IMR-90 (cell line): ENCODE data around the gene RAB34. TPM values are rescaled to one million over a fixed set of nuclear protein-coding genes. Genes with fewer than 3 reads are reported as not detected.

Experiments used
- ATAC-seq: fragments of 200-7000 bp; cut with Tn5 transposase; 2 replicates; pipeline ENCODE4 v1.9.1; 2020; ENCODE audit warnings: low read depth, mild to moderate bottlenecking, moderate library complexity
- BruUV-seq: library from RNA; stranded (reverse); fragments of 400-500 nt; replicated peaks from 2 replicates; lab custom pipeline; 2021; lab: Mats Ljungman, UMichigan
- CTCF ChIA-PET: fragments of 300-600 bp; formaldehyde crosslinking; extraction: SDS; loops from one replicate; lab custom pipeline; 2021; ENCODE audit warnings: antibody characterized with exemption; lab: Yijun Ruan, JAX
- POLR2A ChIA-PET: fragments of 300-600 bp; sonication (Branson Sonifier 250); formaldehyde crosslinking; loops from one replicate; lab custom pipeline; 2022; ENCODE audit warnings: antibody characterized with exemption; ENCODE audit not compliant: unreplicated experiment; lab: Charles Lee
- DNase-seq: peaks from one replicate; pipeline ENCODE4 v3.0.0; 2013
- H2AFZ ChIP-seq: replicated peaks from 2 replicates; pipeline ENCODE3; 2013; ENCODE audit warnings: low read length, mild to moderate bottlenecking; ENCODE audit not compliant: poor library complexity
- H2AK5ac ChIP-seq: 2 replicates; pipeline ENCODE4 v1.6.1; 2013; ENCODE audit warnings: low read depth, low read length, inconsistent platforms
- H2AK9ac ChIP-seq: replicated peaks from 2 replicates; pipeline ENCODE3; 2013; ENCODE audit warnings: mild to moderate bottlenecking, low read depth, low read length, moderate library complexity; ENCODE audit not compliant: poor library complexity
- H2BK120ac ChIP-seq: 2 replicates; pipeline ENCODE4 v1.6.1; 2013; ENCODE audit warnings: low read depth, low read length, inconsistent platforms
- H2BK15ac ChIP-seq: 3 replicates; pipeline ENCODE4 v1.6.1; 2013; ENCODE audit warnings: low read depth, low read length, inconsistent platforms
- H2BK20ac ChIP-seq: 2 replicates; pipeline ENCODE4 v1.6.1; 2013; ENCODE audit warnings: low read depth, mild to moderate bottlenecking, inconsistent platforms, low read length, moderate library complexity
- H2BK5ac ChIP-seq: 2 replicates; pipeline ENCODE4 v1.6.1; 2013; ENCODE audit warnings: mild to moderate bottlenecking, low read depth, low read length, inconsistent platforms; ENCODE audit not compliant: poor library complexity, severe bottlenecking
- H3K14ac ChIP-seq: replicated peaks from 2 replicates; pipeline ENCODE4 v1.6.1; 2013; ENCODE audit warnings: low read depth, low read length, inconsistent platforms
- H3K18ac ChIP-seq: 2 replicates; pipeline ENCODE4 v1.6.1; 2013; ENCODE audit warnings: low read depth, low read length, control low read depth
- H3K23ac ChIP-seq: 2 replicates; pipeline ENCODE4 v1.6.1; 2013; ENCODE audit warnings: low read depth, low read length, inconsistent platforms
- H3K27ac ChIP-seq: 2 replicates; pipeline ENCODE4 v1.5.1; 2013; ENCODE audit warnings: mild to moderate bottlenecking, control low read depth, low read length; ENCODE audit not compliant: insufficient read depth
- H3K27me3 ChIP-seq: 2 replicates; pipeline ENCODE4 v1.6.1; 2013; ENCODE audit warnings: low read length; ENCODE audit not compliant: control insufficient read depth, insufficient read depth
- H3K36me3 ChIP-seq: 2 replicates; pipeline ENCODE4 v1.6.1; 2013; ENCODE audit warnings: low read length, mixed read lengths; ENCODE audit not compliant: control insufficient read depth, insufficient read depth
- H3K4ac ChIP-seq: 2 replicates; pipeline ENCODE4 v1.6.1; 2013; ENCODE audit warnings: low read depth, low read length, inconsistent platforms
- H3K4me1 ChIP-seq: 2 replicates; pipeline ENCODE4 v1.6.1; 2013; ENCODE audit warnings: low read length, mixed read lengths; ENCODE audit not compliant: control insufficient read depth, insufficient read depth
- H3K4me2 ChIP-seq: 2 replicates; pipeline ENCODE4 v1.6.1; 2013; ENCODE audit warnings: low read depth, mild to moderate bottlenecking, control low read depth, low read length, moderate library complexity
- H3K4me3 ChIP-seq: 2 replicates; pipeline ENCODE4 v1.5.1; 2013; ENCODE audit warnings: low read depth, mild to moderate bottlenecking, control low read depth, low read length, moderate library complexity; ENCODE audit not compliant: insufficient read depth
- H3K56ac ChIP-seq: 2 replicates; pipeline ENCODE4 v1.6.1; 2013; ENCODE audit warnings: low read length, inconsistent platforms; ENCODE audit not compliant: insufficient read depth; ENCODE audit errors: extremely low read depth
- H3K79me1 ChIP-seq, 2 experiments: 2 replicates each; pipeline ENCODE4 v1.6.1; 2013; ENCODE audit warnings: low read length in 2 of 2, inconsistent platforms in 1 of 2, low read depth in 1 of 2
- H3K9ac ChIP-seq: 2 replicates; pipeline ENCODE4 v1.6.1; 2013; ENCODE audit warnings: low read depth, low read length, control low read depth
- H3K9me1 ChIP-seq: 2 replicates; pipeline ENCODE4 v1.6.1; 2013; ENCODE audit warnings: low read length, inconsistent platforms; ENCODE audit not compliant: insufficient read depth
- H3K9me3 ChIP-seq: 2 replicates; pipeline ENCODE4 v1.6.1; 2013; ENCODE audit warnings: low read length; ENCODE audit not compliant: control insufficient read depth, insufficient read depth
- H4K20me1 ChIP-seq: 2 replicates; pipeline ENCODE4 v1.6.1; 2013; ENCODE audit warnings: low read length, inconsistent platforms; ENCODE audit not compliant: insufficient read depth
- H4K5ac ChIP-seq: 2 replicates; pipeline ENCODE4 v1.6.1; 2013; ENCODE audit warnings: mild to moderate bottlenecking, low read depth, low read length, control low read depth
- H4K8ac ChIP-seq, 2 experiments: 2 replicates each; pipeline ENCODE4 v1.6.1; 2013; ENCODE audit warnings: low read depth in 2 of 2, low read length in 2 of 2, control low read depth in 1 of 2, inconsistent platforms in 1 of 2
- H4K91ac ChIP-seq: 2 replicates; pipeline ENCODE4 v1.6.1; 2013; ENCODE audit warnings: low read depth, low read length, inconsistent platforms; ENCODE audit not compliant: insufficient read depth
- BHLHE40 ChIP-seq: fragments of 150-350 bp; IDR thresholded peaks from 2 replicates; pipeline ENCODE4 v1.6.1; 2016; ENCODE audit warnings: mild to moderate bottlenecking, low read depth, low read length
- POLR2A ChIP-seq: IDR thresholded peaks from 2 replicates; pipeline ENCODE4 v1.6.1; 2012; ENCODE audit warnings: mild to moderate bottlenecking, low read depth, low read length
- RAD21 ChIP-seq: IDR thresholded peaks from 2 replicates; pipeline ENCODE4 v1.6.1; 2012; ENCODE audit warnings: low read length, improper control_type of control experiment
- WGBS, 2 experiments: methylation state at CpG; one replicate each; pipeline versions ENCODE4 v1.1.5 to v1.1.7; 2013; ENCODE audit warnings: missing lambda C conversion rate in 2 of 2; ENCODE audit not compliant: insufficient read length in 1 of 2; ENCODE audit errors: extremely low coverage in 2 of 2; 5-methylcytosine and 5-hydroxymethylcytosine counted together
- dilution Hi-C: fragments of 300-500 bp; cut with HindIII; formaldehyde crosslinking; loops from one replicate; pipeline ENCODE4 v1.14.3; 2018; ENCODE audit warnings: low sequenced_read_pairs; ENCODE audit not compliant: unreplicated experiment
- in situ Hi-C: fragments of 300-500 bp; cut with MboI; formaldehyde crosslinking; loops from 3 replicates; pipeline ENCODE4 v1.14.3; 2019; ENCODE audit warnings: low sequenced_read_pairs, inconsistent platforms, mixed read lengths
- intact Hi-C: fragments of 100-400 bp; cut with micrococcal nuclease; formaldehyde crosslinking; loops from 2 replicates; pipeline ENCODE4 v1.10.0; 2022
- polyA plus RNA-seq, 3 experiments: library from polyadenylated mRNA; depleted of rRNA; stranded (reverse); fragments of >200 nt; gene quantifications; 2 replicates each; pipeline ENCODE4 v1.2.3, GENCODE V29; 2012; ENCODE audit warnings: low replicate concordance in 1 of 3
- total RNA-seq: library from RNA; depleted of rRNA; stranded (reverse); fragments of >200 nt; gene quantifications from 2 replicates; pipeline ENCODE4 v1.2.3, GENCODE V29; 2012

The RAB34 gene
- total and polyA plus RNA-seq, 2 of the 4 experiments (the other 2 are of a cell fraction) = 351 to 387 TPM

DNA sequence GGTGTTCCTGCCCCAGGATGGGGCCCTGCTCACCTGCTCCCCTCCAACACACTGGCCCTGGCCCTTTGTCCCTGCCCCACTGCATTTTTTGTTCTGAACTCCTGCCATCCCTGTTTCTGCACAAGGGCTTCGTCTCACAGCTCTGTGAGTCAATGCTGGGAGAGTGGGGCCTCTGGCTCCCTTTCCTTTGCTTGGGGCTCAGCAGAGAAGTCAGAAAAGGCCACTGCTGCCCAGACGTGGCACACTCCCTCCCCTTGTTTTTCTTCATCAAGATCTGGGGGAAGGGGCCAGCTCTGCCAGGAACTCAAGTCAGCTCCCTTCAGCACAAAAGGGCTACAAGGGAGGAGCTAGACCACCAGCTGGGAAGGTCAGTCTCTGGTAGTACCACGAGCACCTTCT, 14.9 kb downstream of the RAB34 start:
- Histone ChIP-seq H2AK5ac (no peak overlapping the region), H3K4me1 (no peaks in the 10 kb centered on the region), H3K27me3 (no peaks in the 10 kb centered on the region), H4K91ac (no peak overlapping the region), H3K9me3 (no peaks in the 10 kb centered on the region), H4K5ac (no peak overlapping the region), H3K36me3 (peaks cover 80% of the 10 kb centered on the region), H3K4me3 (no peak overlapping the region), H3K14ac (no peak overlapping the region), H3K4me2 (no peak overlapping the region), H3K23ac (no peak overlapping the region), H3K79me1 (peaks cover 3% of the 10 kb centered on the region in 2 experiments; a peak in 1 of 4 replicates), H3K27ac (no peak overlapping the region), H2AFZ (no peak overlapping the region), H2BK5ac (no peak overlapping the region), H3K18ac (no peak overlapping the region), H4K20me1 (no peaks in the 10 kb centered on the region; the same call in 1 of the 2 replicates), H2BK120ac (no peak overlapping the region), H3K9ac (no peak overlapping the region), H2BK20ac (no peak overlapping the region), H2AK9ac (no peak overlapping the region), H3K56ac (no peak overlapping the region), H4K8ac (no peak overlapping the region), H2BK15ac (no peak overlapping the region), H3K4ac (no peak overlapping the region), H3K9me1 (peaks cover 4% of the 10 kb centered on the region; the same call in 1 of the 2 replicates)
- in situ Hi-C loops = no loop called here
- DNase-seq = no peak
- intact Hi-C loops = no loop called here
- no TSS peak for BruUV-seq
- TF ChIP-seq POLR2A (no peak), RAD21 (no peak), BHLHE40 (no peak)
- ChIA-PET CTCF (no interaction called here), POLR2A (no interaction called here)
- no CpG with 5 or more reads among the region's 3 CpGs for whole genome bisulfite sequencing, 2 experiments
- dilution Hi-C loops = no loop called here
- ATAC-seq = no peak
